ENCODE measurements around the gene TEAD4. TPM values are rescaled to one million over a fixed set of nuclear protein-coding genes. Genes with fewer than 3 reads are reported as not detected.

Gene TEAD4
- total RNA-seq, 1 experiment from 2014 or later, result 127 TPM

DNA sequence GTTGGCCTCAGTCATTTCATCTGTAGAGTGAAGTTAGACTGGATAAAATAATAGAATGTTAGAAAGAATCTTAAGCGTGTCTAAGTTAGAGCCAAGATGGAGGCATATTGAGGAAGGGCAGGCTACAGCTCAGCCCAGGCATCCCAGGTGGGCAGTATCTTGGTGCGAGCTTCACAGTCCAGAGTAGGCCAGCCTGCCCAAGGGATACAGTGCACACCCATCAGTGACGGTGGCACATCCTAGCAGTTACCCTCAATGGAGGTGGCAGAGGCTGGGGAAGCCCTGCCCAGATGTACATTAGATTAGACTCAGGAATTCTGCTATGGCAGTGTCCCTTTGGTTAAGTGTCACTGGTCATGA lies 47.0 kb upstream of the TEAD4 start:
- Mint-ChIP-seq H3K36me3 (ENCODE audit: insufficient read depth in 1 of 3, low read depth in 3 of 3) (peaks cover 2 to 21% (median 16%) of the 10 kb centered on the region in 3 experiments; a peak in 6 of 7 replicates), H3K4me3 (no peak overlapping the region), H3K27ac (peak overlapping the region; percentile 61 to 93 (median 89); a peak in 4 of 7 replicates), H3K27me3 (ENCODE audit: low read depth) (no peaks in the 10 kb centered on the region), H3K9me3 (no peaks in the 10 kb centered on the region), H3K4me1 (peaks cover 15 to 34% of the 10 kb centered on the region in 2 experiments)
- H3K4ac ChIP-seq (ENCODE audit: low read depth, low read length), result no peak overlapping the region
- no peak overlapping the region for H4K5ac ChIP-seq (ENCODE audit: insufficient read length, low read depth, low read length)
- TF ChIP-seq CTCF (conservative IDR thresholded peaks at IDR 0.05), result no peak
- no peaks in the 10 kb centered on the region for H3K79me2 ChIP-seq (ENCODE audit: insufficient read depth, low read length)
- H3K79me1 ChIP-seq (ENCODE audit: insufficient read depth, low read depth, low read length, poor library complexity, severe bottlenecking), result no peaks in the 10 kb centered on the region
- H3K27ac ChIP-seq (ENCODE audit: insufficient read length, low read depth, low read length), result peak overlapping the region; percentile 18
- no peaks in the 10 kb centered on the region for H3K9me3 ChIP-seq (ENCODE audit: control insufficient read depth, low read depth, low read length)
- no peak overlapping the region for H3K9ac ChIP-seq (ENCODE audit: extremely low read depth, insufficient read length, low read length)
- no peak overlapping the region; the same call in 1 of the 2 replicates for H3K14ac ChIP-seq (ENCODE audit: insufficient read depth, low read length)
- no peak overlapping the region for H4K8ac ChIP-seq (replicated peaks; ENCODE audit: insufficient read length, low read depth, low read length)
- no peak overlapping the region for H3K56ac ChIP-seq (ENCODE audit: insufficient read length, low read depth, low read length)
- H2BK12ac ChIP-seq (ENCODE audit: insufficient read length, low read depth, low read length), result peak overlapping the region; percentile 52
- no peak for DNase-seq
- peaks cover 6% of the 10 kb centered on the region; the same call in 1 of the 2 replicates for H3K4me1 ChIP-seq (ENCODE audit: insufficient read depth, low read length)
- H2BK120ac ChIP-seq (ENCODE audit: low read depth, low read length, poor library complexity, severe bottlenecking), result no peak overlapping the region
- peak overlapping the region; percentile 6 for H3K18ac ChIP-seq (ENCODE audit: insufficient read length, low read depth, low read length)
- H3K23ac ChIP-seq (ENCODE audit: insufficient read length, low read depth, low read length), result no peak overlapping the region
- no peak overlapping the region for H2BK5ac ChIP-seq (ENCODE audit: insufficient read length, low read length)
- no peaks in the 10 kb centered on the region for H3K23me2 ChIP-seq (ENCODE audit: insufficient read length, low read depth, low read length, poor library complexity, severe bottlenecking)
- no peak overlapping the region for H2BK15ac ChIP-seq (ENCODE audit: low read depth, low read length)
- no peak overlapping the region for H2AFZ ChIP-seq (ENCODE audit: low read length)
- H4K91ac ChIP-seq (ENCODE audit: insufficient read length, low read depth, low read length), result no peak overlapping the region
- H3K27me3 ChIP-seq (ENCODE audit: insufficient read depth, low read length), result no peaks in the 10 kb centered on the region
- no peak overlapping the region for H2BK20ac ChIP-seq (ENCODE audit: low read depth, low read length, poor library complexity, severe bottlenecking)
- H2AK5ac ChIP-seq (ENCODE audit: insufficient read length, low read length), result no peak overlapping the region
- no peak overlapping the region for H3K4me2 ChIP-seq (ENCODE audit: insufficient read depth, insufficient read length, low read length)
- WGBS (ENCODE audit: extremely low coverage, insufficient read length, low lambda C conversion rate), result no CpG with 5 or more reads among the region's 3 CpGs
- H3T11ph ChIP-seq (ENCODE audit: low read length), result no peak overlapping the region
- H4K20me1 ChIP-seq (ENCODE audit: control insufficient read depth, insufficient read depth, insufficient read length), result no peaks in the 10 kb centered on the region
